ENCODE measurements around the gene LSMEM2. TPM values are rescaled to one million over a fixed set of nuclear protein-coding genes. Genes with fewer than 3 reads are reported as not detected.

LSMEM2 gene
- total and polyA plus RNA-seq, 2 experiments from 2014 or later = not detected

- Histone ChIP-seq H3K27ac (peak overlapping the region; percentile 100), H3K9me2 (replicated peaks; ENCODE audit: insufficient read depth) (no peaks in the 10 kb centered on the region), H3K4me1 (ENCODE audit: insufficient read depth) (peaks cover 53% of the 10 kb centered on the region), H3K27me3 (no peaks in the 10 kb centered on the region), H3K9me3 (ENCODE audit: low read depth) (no peaks in the 10 kb centered on the region), H4K20me1 (ENCODE audit: insufficient read depth, poor library complexity, severe bottlenecking) (peaks cover 3% of the 10 kb centered on the region), H3K4me2 (peak overlapping the region; percentile 97), H3K36me3 (replicated peaks; ENCODE audit: insufficient read depth, low read depth) (no peaks in the 10 kb centered on the region), H3K79me2 (peaks cover 37% of the 10 kb centered on the region), H2AFZ (peak overlapping the region; percentile 71), H3K4me3 (peak overlapping the region; percentile 88)
- TF ChIP-seq, protein P1, sequence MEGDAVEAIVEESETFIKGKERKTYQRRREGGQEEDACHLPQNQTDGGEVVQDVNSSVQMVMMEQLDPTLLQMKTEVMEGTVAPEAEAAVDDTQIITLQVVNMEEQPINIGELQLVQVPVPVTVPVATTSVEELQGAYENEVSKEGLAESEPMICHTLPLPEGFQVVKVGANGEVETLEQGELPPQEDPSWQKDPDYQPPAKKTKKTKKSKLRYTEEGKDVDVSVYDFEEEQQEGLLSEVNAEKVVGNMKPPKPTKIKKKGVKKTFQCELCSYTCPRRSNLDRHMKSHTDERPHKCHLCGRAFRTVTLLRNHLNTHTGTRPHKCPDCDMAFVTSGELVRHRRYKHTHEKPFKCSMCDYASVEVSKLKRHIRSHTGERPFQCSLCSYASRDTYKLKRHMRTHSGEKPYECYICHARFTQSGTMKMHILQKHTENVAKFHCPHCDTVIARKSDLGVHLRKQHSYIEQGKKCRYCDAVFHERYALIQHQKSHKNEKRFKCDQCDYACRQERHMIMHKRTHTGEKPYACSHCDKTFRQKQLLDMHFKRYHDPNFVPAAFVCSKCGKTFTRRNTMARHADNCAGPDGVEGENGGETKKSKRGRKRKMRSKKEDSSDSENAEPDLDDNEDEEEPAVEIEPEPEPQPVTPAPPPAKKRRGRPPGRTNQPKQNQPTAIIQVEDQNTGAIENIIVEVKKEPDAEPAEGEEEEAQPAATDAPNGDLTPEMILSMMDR (IDR thresholded peaks at IDR 0.05; ENCODE audit: poor library complexity) = no peak
- TF ChIP-seq EZH2phosphoT487 (IDR thresholded peaks at IDR 0.05; ENCODE audit: low read depth, severe bottlenecking, unreplicated experiment) (no peak), EZH2 (IDR thresholded peaks at IDR 0.05; ENCODE audit: borderline replicate concordance) (no peak)
- WGBS (ENCODE audit: low lambda C conversion rate, missing lambda C conversion rate) = under 1% methylated on average over 19 of the region's 45 CpGs
- peak; percentile 94 for DNase-seq (ENCODE audit: low spot score)
Measured at GRCh38 chr3:50320853-50321335, 42.0 kb downstream of the LSMEM2 start.

DNA sequence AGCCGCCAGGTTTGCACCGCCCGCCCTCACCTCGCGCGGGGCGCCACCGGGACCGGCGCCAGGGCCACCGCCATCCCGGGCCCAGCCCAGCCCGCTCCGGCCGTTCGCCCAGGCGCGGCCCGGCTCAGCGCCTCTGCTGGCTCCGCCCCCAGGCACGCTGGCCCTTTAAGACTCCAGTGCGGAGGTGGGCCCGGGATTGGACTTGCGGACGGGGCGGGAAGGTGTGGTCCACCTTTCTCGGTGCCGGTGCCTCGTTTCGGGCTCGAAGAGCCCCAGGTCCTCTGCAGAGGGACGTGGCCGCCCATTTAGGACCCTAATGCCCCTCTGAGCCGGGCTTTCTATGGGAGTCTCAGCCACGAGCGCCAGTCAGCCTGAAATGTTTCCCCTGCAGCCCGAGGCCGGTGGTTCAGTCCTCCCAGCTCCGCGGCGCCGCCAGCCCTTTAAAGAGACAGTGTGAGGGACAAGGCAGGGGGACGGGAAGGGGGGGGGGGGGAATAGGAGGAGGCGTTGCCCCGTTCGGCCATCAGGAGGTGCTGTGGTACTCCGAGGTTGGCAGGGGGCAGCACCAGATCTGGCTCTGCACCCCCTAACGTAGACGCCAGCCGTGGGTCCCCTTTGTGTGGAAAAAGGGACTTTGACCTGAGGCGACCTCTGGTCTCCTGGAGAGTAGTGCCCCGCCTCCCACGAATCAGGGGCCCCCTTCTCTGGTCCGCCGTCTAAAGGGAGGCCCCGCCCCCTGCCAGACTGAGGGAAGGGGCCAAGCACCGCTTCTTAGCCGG, 42.6 kb downstream of the LSMEM2 start:
- peak overlapping the region; percentile 97 for H3K4me2 ChIP-seq
- TF ChIP-seq, protein P1 (IDR thresholded peaks at IDR 0.05; ENCODE audit: poor library complexity) = peak; percentile 67
- TF ChIP-seq EZH2 (IDR thresholded peaks at IDR 0.05; ENCODE audit: borderline replicate concordance) = no peak
- no peaks in the 10 kb centered on the region for H3K27me3 ChIP-seq
- H3K4me1 ChIP-seq (ENCODE audit: insufficient read depth) = peaks cover 52% of the 10 kb centered on the region
- peak; percentile 97 for DNase-seq (ENCODE audit: low spot score)
- peaks cover 4% of the 10 kb centered on the region for H4K20me1 ChIP-seq (ENCODE audit: insufficient read depth, poor library complexity, severe bottlenecking)
- H2AFZ ChIP-seq = peak overlapping the region; percentile 84
- no peaks in the 10 kb centered on the region for H3K36me3 ChIP-seq (replicated peaks; ENCODE audit: insufficient read depth, low read depth)
- no peaks in the 10 kb centered on the region for H3K9me2 ChIP-seq (replicated peaks; ENCODE audit: insufficient read depth)
- WGBS (ENCODE audit: low lambda C conversion rate, missing lambda C conversion rate) = 0% methylated on average over 15 of the region's 59 CpGs
- peak overlapping the region; percentile 100 for H3K27ac ChIP-seq
- H3K79me2 ChIP-seq = peaks cover 39% of the 10 kb centered on the region
- no peaks in the 10 kb centered on the region for H3K9me3 ChIP-seq (ENCODE audit: low read depth)
- H3K4me3 ChIP-seq = peak overlapping the region; percentile 88

DNA sequence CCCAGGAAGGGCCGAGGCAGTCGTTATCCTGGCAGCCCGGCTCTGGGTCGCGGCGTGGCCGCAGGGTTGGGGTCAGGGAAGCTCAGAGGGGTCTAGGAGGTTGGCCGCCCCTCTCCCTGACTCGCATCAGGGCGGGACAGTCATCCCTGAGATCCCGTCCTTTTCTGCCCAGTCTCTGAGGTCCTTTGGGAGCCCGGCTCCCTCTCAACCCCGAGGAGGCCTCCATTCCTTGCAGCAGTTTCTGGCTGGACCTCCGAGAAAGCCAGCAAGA, 43.2 kb downstream of the LSMEM2 start:
- Histone ChIP-seq H3K4me2 (peak overlapping the region; percentile 97), H3K27me3 (no peaks in the 10 kb centered on the region), H3K4me1 (ENCODE audit: insufficient read depth) (peaks cover 51% of the 10 kb centered on the region), H3K27ac (peak overlapping the region; percentile 100), H2AFZ (peak overlapping the region; percentile 84), H3K9me2 (replicated peaks; ENCODE audit: insufficient read depth) (no peaks in the 10 kb centered on the region), H3K36me3 (replicated peaks; ENCODE audit: insufficient read depth, low read depth) (no peaks in the 10 kb centered on the region), H4K20me1 (ENCODE audit: insufficient read depth, poor library complexity, severe bottlenecking) (peaks cover 5% of the 10 kb centered on the region), H3K9me3 (ENCODE audit: low read depth) (no peaks in the 10 kb centered on the region), H3K4me3 (peak overlapping the region; percentile 88), H3K79me2 (peaks cover 44% of the 10 kb centered on the region)
- WGBS (ENCODE audit: low lambda C conversion rate, missing lambda C conversion rate) = 10% methylated on average over 14 of the region's 14 CpGs
- DNase-seq (ENCODE audit: low spot score) = no peak
- no peak for TF ChIP-seq EZH2phosphoT487 (IDR thresholded peaks at IDR 0.05; ENCODE audit: low read depth, severe bottlenecking, unreplicated experiment)
- no peak for TF ChIP-seq EZH2 (IDR thresholded peaks at IDR 0.05; ENCODE audit: borderline replicate concordance)
- TF ChIP-seq, protein P1 (IDR thresholded peaks at IDR 0.05; ENCODE audit: poor library complexity) = no peak

All from hepatocyte (in vitro differentiated cells).